Measurements from ENCODE around the gene MSX1.
"Not testable (repeated sequence)": the region's sequence is repeated elsewhere in the genome, so short reads cannot be mapped to it uniquely, and the experiment has no call there.

The MSX1 gene

GRCh38 chr4:4859325-4859798, at the start of gene MSX1:
TSS of gene MSX1 (plus strand) at chr4:4859665. CDS start at chr4:4859900, 235 bp downstream.
- in situ Hi-C loops (cut with MboI; ENCODE audit: low sequenced_read_pairs) = no loop called here

GRCh38 chr4:4810092-4810774, 49.2 kb upstream of the MSX1 start:
- in situ Hi-C loops (cut with MboI; ENCODE audit: low sequenced_read_pairs) = no loop called here

- in situ Hi-C loops (cut with MboI; ENCODE audit: low sequenced_read_pairs) = no loop called here
Measured at GRCh38 chr4:4810778-4811177, 48.7 kb upstream of the MSX1 start.

- in situ Hi-C loops (cut with MboI; ENCODE audit: low sequenced_read_pairs) = no loop called here
Measured at GRCh38 chr4:4812145-4812794, 47.2 kb upstream of the MSX1 start.

GRCh38 chr4:4818415-4819212, 40.9 kb upstream of the MSX1 start:
- in situ Hi-C loops (cut with MboI; ENCODE audit: low sequenced_read_pairs) = no loop called here

GRCh38 chr4:4819213-4819606, 40.3 kb upstream of the MSX1 start:
- in situ Hi-C loops (cut with MboI; ENCODE audit: low sequenced_read_pairs) = no loop called here

GRCh38 chr4:4820261-4820660, 39.2 kb upstream of the MSX1 start:
- in situ Hi-C loops (cut with MboI; ENCODE audit: low sequenced_read_pairs) = no loop called here

- in situ Hi-C loops (cut with MboI; ENCODE audit: low sequenced_read_pairs) = no loop called here
Measured at GRCh38 chr4:4820739-4821138, 38.7 kb upstream of the MSX1 start.

- in situ Hi-C loops (cut with MboI; ENCODE audit: low sequenced_read_pairs) = no loop called here
Measured at GRCh38 chr4:4821577-4821976, 37.9 kb upstream of the MSX1 start.

GRCh38 chr4:4822286-4822685, 37.2 kb upstream of the MSX1 start:
- in situ Hi-C loops (cut with MboI; ENCODE audit: low sequenced_read_pairs) = not testable (repeated sequence)

- in situ Hi-C loops (cut with MboI; ENCODE audit: low sequenced_read_pairs) = no loop called here
Measured at GRCh38 chr4:4823621-4824162, 35.8 kb upstream of the MSX1 start.

GRCh38 chr4:4824232-4824631, 35.2 kb upstream of the MSX1 start:
- in situ Hi-C loops (cut with MboI; ENCODE audit: low sequenced_read_pairs) = no loop called here

- in situ Hi-C loops (cut with MboI; ENCODE audit: low sequenced_read_pairs) = loop anchor here (25.0 kb wide), 1 partner anchor 112 kb away; no protein-coding TSS in a partner anchor
Measured at GRCh38 chr4:4825431-4825830, 34.0 kb upstream of the MSX1 start.

- in situ Hi-C loops (cut with MboI; ENCODE audit: low sequenced_read_pairs) = loop anchor here (25.0 kb wide), 1 partner anchor 107 kb away; no protein-coding TSS in a partner anchor
Measured at GRCh38 chr4:4829837-4830236, 29.6 kb upstream of the MSX1 start.

GRCh38 chr4:4831266-4831665, 28.2 kb upstream of the MSX1 start:
- in situ Hi-C loops (cut with MboI; ENCODE audit: low sequenced_read_pairs) = loop anchor here (25.0 kb wide), 1 partner anchor 106 kb away; no protein-coding TSS in a partner anchor

- in situ Hi-C loops (cut with MboI; ENCODE audit: low sequenced_read_pairs) = loop anchor here (25.0 kb wide), 1 partner anchor 105 kb away; no protein-coding TSS in a partner anchor
Measured at GRCh38 chr4:4831825-4832224, 27.6 kb upstream of the MSX1 start.

GRCh38 chr4:4836044-4836443, 23.4 kb upstream of the MSX1 start:
- in situ Hi-C loops (cut with MboI; ENCODE audit: low sequenced_read_pairs) = loop anchor here (25.0 kb wide), 1 partner anchor 101 kb away; no protein-coding TSS in a partner anchor

GRCh38 chr4:4837316-4837715, 22.1 kb upstream of the MSX1 start:
- in situ Hi-C loops (cut with MboI; ENCODE audit: low sequenced_read_pairs) = loop anchor here (25.0 kb wide), 1 partner anchor 100 kb away; no protein-coding TSS in a partner anchor

GRCh38 chr4:4838051-4838935, 21.2 kb upstream of the MSX1 start:
- in situ Hi-C loops (cut with MboI; ENCODE audit: low sequenced_read_pairs) = loop anchor here (25.0 kb wide), 1 partner anchor 99 kb away; no protein-coding TSS in a partner anchor

Measured in HL-60/S4 (cell line).